NCI-H146 treated with DMSO at 0.1 percent for 48 hours (cell line): ENCODE data around the gene NOX5.

Experiments used
- DNase-seq: peaks from one replicate; lab custom pipeline; 2025; ENCODE audit not compliant: unreplicated experiment; lab: John Stamatoyannopoulos, UW

The NOX5 gene

GRCh38 chr15:69080295-69081248 is 66.1 kb downstream of the NOX5 start:
- peak; percentile 33 for DNase-seq

DNA sequence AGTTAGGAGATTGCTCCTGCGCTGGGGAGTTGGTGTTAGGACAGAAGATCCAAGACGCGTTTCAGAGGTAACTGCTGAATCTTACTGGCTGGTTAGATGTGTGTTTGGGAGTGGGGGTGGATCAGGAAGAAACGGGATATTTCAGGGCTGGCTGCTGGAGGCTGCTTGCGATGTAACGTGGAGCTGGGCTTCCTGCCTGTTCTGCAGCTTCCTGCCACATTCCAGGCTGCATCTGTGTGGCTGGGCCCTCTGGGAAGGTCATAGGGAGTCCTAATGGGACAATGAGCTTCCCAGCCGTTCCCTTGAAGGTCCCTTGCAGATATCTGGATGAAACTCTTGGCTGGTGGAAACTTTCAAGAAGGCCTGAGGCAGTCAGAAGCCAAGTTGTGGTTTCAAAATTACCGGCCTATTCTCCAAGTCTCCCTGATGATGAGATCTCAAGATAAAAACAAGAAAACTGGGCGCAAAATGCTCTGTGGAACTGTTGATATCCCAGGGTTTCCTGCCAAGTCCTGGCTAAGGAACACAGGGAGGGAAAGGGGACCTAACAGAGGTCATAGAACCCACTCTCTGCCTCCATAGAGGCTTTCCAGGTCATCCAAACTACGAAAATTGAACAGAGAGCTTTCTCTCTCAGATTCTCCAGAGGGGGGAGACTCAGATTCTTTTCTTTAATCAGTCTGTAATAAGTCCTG is 67.0 kb downstream of the NOX5 start:
- no peak for DNase-seq

DNA sequence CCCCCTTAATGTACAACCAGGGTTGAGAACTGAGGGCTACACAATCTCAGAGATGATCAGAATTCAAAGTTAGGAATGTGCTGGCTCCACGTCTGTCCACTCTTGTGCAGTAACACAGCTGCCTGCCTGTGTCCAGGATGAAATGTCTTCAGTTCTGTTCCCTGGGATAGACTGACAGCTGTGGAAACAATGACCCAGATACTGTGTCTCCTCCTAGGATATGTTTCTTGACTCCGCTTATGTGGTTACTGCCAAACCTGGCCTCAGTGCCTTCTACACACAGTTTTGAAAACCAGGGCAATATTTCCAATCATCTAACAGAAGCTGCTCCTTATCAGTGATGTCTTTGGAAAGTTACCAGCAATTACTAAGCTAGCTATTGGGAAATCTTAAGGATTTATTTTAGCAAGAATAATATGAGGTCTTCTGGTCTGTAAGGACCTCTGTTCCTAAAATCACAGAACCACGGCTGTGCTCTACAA is 67.6 kb downstream of the NOX5 start:
- no peak for DNase-seq

DNA sequence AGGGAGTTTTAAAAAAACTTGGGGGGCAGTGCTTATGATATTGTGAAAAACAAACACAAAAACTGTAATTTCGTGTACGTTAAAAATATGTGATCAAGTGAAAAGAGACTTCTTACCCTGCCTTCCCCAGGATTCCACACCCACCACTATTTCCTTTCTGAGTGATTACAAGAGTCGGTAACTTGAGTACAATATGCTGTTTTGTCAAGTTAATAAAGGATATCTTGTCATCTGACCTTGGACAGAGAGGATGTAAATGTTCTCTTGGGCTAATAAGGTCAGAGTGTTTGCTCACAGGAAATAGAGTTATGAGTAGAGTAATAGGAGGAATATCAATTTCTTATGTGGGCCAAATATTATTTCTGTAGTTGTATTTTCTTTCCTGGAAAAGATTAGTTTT is 68.1 kb downstream of the NOX5 start:
- no peak for DNase-seq

GRCh38 chr15:69084404-69085030 is 70.0 kb downstream of the NOX5 start:
- DNase-seq = no peak

DNA sequence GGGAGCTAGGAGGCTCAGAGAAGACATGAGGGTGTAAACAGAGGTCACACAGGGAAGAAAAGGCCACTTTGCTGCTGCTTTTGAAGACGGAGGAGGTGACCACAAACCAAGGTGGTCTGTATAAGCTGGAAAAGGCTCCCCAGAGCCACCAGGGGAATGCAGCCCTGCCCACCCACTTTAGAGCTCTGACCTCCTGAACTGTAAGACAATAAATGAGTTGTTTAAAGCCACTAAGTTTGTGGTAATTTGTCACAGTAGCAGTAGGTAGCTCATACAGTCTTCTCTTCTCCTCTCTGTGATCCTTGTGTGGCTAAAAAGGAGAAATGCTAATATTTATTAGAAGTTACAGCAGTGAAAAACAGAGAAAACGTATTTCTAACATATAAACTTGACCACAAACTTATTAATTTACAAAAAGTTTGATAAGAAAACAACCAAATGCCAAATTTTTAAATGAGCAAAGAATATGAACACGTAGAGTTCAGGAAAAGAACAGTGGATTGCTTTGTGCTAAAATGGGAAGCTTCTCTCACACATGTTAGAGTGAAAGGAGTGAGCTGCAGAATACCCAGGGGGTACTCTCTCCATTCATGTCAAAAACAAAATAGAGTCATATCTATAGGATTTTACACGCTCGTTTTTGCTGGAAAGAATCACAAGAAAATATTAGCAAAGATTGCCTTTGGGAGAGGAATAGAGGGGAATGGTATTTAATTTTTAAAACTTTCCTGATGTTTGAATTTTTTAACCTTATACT is 71.0 kb downstream of the NOX5 start:
- DNase-seq = no peak

GRCh38 chr15:69086427-69087204 is 72.1 kb downstream of the NOX5 start:
- DNase-seq = no peak

DNA sequence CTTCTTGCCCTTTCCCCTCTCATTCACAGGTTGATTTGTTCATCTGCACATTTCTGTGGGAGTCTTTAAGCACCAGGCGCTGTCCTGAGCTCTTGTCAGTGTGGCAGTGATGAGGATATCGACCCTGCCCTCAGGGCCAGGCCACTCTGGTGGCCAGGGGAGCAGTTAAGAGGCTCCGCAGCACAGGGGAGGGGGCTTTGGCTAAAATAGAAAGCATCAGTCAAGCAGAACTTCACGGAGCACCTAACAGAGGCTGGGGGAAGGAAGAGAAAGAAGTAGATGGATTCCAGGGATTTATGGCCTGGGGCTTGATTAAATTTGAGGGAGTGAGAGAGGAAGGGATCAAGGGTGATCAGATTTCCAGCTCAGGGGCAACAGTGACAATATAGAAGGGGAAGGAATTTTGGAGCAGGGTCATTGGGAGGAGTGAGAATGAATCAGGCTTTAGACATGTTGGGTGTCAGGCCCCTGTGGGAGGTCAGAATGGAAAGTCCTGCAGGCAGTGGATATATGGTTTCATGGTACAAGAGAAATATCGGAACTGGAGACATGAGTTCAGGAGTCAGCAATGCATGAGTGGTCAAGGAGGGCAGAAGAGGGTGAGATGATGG is 73.0 kb downstream of the NOX5 start:
- DNase-seq = no peak

GRCh38 chr15:69088300-69088965 is 73.9 kb downstream of the NOX5 start:
- DNase-seq = peak; percentile 88

DNA sequence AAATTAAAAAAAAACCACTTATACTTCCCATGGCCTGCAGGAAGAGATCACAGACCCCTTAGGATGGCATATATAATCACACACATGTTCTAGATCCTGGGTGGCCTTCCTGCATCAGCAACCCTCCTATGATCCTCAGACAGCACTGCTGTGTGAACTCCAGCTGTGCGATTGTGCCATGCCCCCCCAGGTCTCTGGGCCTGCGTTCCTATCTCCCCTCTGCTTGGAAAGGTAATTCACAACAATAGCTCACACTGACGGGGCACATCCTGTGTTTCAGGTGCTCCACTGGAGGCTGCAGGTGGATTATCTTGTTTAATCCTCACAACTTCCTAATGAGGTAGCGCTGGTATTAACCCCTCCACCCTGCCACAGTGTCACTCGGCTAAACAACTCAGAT is 74.8 kb downstream of the NOX5 start:
- DNase-seq = no peak

DNA sequence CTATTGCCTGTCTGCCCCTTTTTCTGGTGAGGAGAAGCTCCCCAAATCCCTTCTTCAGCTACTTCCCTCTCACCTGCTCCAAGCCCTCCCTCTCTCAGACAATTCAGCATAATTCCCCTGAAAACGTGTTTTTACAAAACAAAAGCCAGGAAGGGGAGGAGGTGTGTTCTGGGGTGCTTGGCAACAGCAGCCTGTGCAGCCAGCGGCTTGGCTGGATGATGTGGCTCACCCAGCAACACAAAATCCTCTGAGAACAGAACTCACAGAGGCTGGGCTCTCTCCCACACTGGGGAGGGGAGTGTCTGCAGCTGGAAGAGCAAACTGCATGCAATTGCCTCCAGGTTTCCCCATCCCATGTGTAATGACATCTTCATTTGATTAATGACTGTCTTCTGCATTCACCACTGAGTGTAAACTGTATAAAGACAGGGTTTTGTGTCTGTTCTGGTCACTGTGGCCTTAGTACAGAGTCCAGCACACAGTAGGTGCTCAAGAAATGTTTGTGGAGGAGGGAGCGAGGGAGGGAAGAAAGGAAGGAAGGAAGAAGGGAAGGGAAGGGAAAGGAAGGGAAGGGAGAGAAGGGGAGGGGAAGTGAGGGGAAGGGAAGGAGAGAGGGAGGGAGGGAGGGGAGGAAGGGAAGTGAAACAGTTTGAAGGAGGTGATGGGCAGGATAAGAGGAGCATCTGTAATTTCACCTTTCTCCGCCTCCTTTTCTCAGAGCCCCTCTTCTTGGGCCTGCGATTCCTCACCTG is 75.9 kb downstream of the NOX5 start:
- DNase-seq = peak; percentile 48

- no peak for DNase-seq
Measured at GRCh38 chr15:69091654-69092053, 77.2 kb downstream of the NOX5 start.

GRCh38 chr15:69092159-69092558 is 77.7 kb downstream of the NOX5 start:
- DNase-seq = no peak

DNA sequence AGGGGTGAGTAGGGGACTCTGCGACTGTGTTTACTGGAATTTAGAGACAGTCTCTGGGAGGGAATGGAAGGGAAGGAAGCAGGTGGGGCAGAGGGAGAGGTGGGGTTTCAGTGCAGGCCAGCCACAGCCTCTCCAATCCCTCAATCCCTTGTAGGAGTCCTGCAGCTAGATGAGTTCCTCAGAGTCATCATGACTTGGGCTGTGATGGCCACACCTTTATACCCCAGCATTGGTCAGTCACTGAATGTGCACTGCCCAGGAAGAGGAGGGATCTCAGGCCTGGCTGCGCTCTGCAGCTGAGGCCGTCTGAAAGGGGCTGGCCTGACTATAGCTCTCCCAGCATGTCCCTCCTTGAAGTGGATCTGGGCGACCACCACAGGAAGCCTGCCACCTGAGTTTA is 78.6 kb downstream of the NOX5 start:
- DNase-seq = no peak

DNA sequence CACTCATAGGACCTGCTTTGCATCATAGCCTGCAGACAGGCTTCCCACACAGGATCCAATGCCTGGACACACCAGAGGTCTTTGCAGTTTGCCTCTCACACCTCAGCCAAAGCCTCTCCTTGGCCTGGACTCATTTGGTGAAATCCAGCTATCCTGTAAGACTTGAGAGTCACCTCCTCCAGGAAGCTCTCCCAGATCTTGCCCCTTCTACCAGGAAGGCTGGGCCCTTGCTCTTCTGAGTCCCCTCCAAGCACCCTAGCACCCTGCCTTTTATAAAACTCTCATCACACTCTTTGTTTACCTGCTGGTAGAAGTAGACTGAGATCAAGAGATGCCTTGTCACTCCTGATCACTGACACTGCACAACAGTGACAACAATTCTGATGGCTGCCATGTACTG is 79.1 kb downstream of the NOX5 start:
- DNase-seq = no peak

DNA sequence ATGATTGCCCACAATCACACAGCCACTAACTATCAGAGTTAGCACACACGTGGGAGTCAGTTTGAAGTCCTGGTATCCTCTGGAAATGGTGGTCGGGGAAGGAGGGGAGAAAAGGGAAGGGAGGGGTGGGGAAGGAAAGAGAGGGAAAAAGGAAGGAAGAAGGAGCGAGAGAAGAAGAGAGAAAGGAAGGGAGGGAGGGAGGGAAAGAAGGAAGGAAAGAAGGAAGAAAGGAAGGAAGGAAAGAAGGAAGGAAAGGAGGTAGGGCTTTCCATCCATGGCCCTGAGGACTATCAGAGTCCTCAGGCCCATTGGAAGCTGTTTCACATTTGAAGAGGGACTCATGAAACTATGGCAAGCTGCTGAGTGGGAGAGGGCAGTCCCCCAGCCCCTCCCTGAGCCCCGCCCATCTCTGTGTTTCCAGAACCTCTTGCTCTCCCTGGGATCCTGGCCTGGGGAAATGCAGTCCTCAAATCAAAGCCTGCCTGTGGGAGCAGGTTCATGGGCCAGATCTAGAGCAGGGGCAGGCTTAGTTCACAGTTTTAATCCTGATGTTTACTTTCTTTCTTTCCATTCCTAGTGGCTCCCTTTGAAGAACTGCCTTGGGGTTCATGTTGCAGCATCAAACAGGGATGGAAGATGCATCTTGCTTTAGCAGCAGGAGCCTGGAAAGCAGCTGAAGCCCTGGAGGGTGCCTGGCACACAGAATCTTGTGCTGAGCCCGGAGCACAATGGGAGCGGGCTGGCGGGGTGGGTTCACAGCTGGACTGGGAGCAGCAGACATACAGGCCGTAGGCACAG is 79.8 kb downstream of the NOX5 start:
- DNase-seq = no peak

- no peak for DNase-seq
Measured at GRCh38 chr15:69095274-69095673, 80.8 kb downstream of the NOX5 start.

- DNase-seq = no peak
Measured at GRCh38 chr15:69096196-69096595, 81.7 kb downstream of the NOX5 start.
